ENCODE measurements around the gene CD6.

CD6 gene

GRCh38 chr11:61049859-61050258 lies 78.4 kb downstream of the CD6 start:
- Histone ChIP-seq H3K4me1 (ENCODE audit: control insufficient read depth in 1 of 2, insufficient read depth in 2 of 2, low read length in 2 of 2) (no peaks in the 10 kb centered on the region), H3K9me3 (ENCODE audit: control insufficient read depth in 1 of 2, low read length in 2 of 2) (no peaks in the 10 kb centered on the region), H3K4me3 (ENCODE audit: low read depth in 1 of 2, low read length in 2 of 2) (no peak overlapping the region), H3K27ac (ENCODE audit: low read depth, low read length) (no peak overlapping the region), H3K9ac (ENCODE audit: low read depth in 1 of 2, low read length in 2 of 2) (no peak overlapping the region), H3K36me3 (ENCODE audit: control insufficient read depth in 1 of 2, insufficient read depth in 2 of 2, low read length in 2 of 2) (no peaks in the 10 kb centered on the region), H3K27me3 (ENCODE audit: control insufficient read depth in 1 of 2, insufficient read depth in 2 of 2, low read length in 2 of 2) (peaks cover 0 to 10% of the 10 kb centered on the region in 2 donors)

- Histone ChIP-seq H3K4me3 (ENCODE audit: low read depth in 1 of 2, low read length in 2 of 2) (no peak overlapping the region), H3K9ac (ENCODE audit: low read depth in 1 of 2, low read length in 2 of 2) (no peak overlapping the region), H3K4me1 (ENCODE audit: control insufficient read depth in 1 of 2, insufficient read depth in 2 of 2, low read length in 2 of 2) (no peaks in the 10 kb centered on the region), H3K9me3 (ENCODE audit: control insufficient read depth in 1 of 2, low read length in 2 of 2) (no peaks in the 10 kb centered on the region), H3K27ac (ENCODE audit: low read depth, low read length) (no peak overlapping the region), H3K27me3 (ENCODE audit: control insufficient read depth in 1 of 2, insufficient read depth in 2 of 2, low read length in 2 of 2) (peaks cover 0 to 10% of the 10 kb centered on the region in 2 donors), H3K36me3 (ENCODE audit: control insufficient read depth in 1 of 2, insufficient read depth in 2 of 2, low read length in 2 of 2) (no peaks in the 10 kb centered on the region)
These were observed 80.9 kb downstream of the CD6 start for GRCh38 chr11:61052182-61052972.

GRCh38 chr11:61053191-61053590 lies 81.7 kb downstream of the CD6 start:
- no peak overlapping the region for H3K27ac ChIP-seq (ENCODE audit: low read depth, low read length)
- H3K4me1 ChIP-seq (ENCODE audit: control insufficient read depth in 1 of 2, insufficient read depth in 2 of 2, low read length in 2 of 2), result no peaks in the 10 kb centered on the region
- H3K27me3 ChIP-seq (ENCODE audit: control insufficient read depth in 1 of 2, insufficient read depth in 2 of 2, low read length in 2 of 2), result peaks cover 0 to 7% of the 10 kb centered on the region in 2 donors
- no peaks in the 10 kb centered on the region for H3K9me3 ChIP-seq (ENCODE audit: control insufficient read depth in 1 of 2, low read length in 2 of 2)
- H3K4me3 ChIP-seq (ENCODE audit: low read depth in 1 of 2, low read length in 2 of 2), result no peak overlapping the region
- H3K36me3 ChIP-seq (ENCODE audit: control insufficient read depth in 1 of 2, insufficient read depth in 2 of 2, low read length in 2 of 2), result no peaks in the 10 kb centered on the region
- no peak overlapping the region for H3K9ac ChIP-seq (ENCODE audit: low read depth in 1 of 2, low read length in 2 of 2)

- Histone ChIP-seq H3K4me3 (ENCODE audit: low read depth in 1 of 2, low read length in 2 of 2) (no peak overlapping the region), H3K4me1 (ENCODE audit: control insufficient read depth in 1 of 2, insufficient read depth in 2 of 2, low read length in 2 of 2) (no peaks in the 10 kb centered on the region), H3K36me3 (ENCODE audit: control insufficient read depth in 1 of 2, insufficient read depth in 2 of 2, low read length in 2 of 2) (no peaks in the 10 kb centered on the region), H3K9ac (ENCODE audit: low read depth in 1 of 2, low read length in 2 of 2) (no peak overlapping the region), H3K27me3 (ENCODE audit: control insufficient read depth in 1 of 2, insufficient read depth in 2 of 2, low read length in 2 of 2) (no peaks in the 10 kb centered on the region), H3K9me3 (ENCODE audit: control insufficient read depth in 1 of 2, low read length in 2 of 2) (no peaks in the 10 kb centered on the region), H3K27ac (ENCODE audit: low read depth, low read length) (no peak overlapping the region)
These were observed 83.0 kb downstream of the CD6 start for GRCh38 chr11:61054513-61054912.

GRCh38 chr11:61054927-61055562 lies 83.6 kb downstream of the CD6 start:
- Histone ChIP-seq H3K9me3 (ENCODE audit: control insufficient read depth in 1 of 2, low read length in 2 of 2) (no peaks in the 10 kb centered on the region), H3K27me3 (ENCODE audit: control insufficient read depth in 1 of 2, insufficient read depth in 2 of 2, low read length in 2 of 2) (no peaks in the 10 kb centered on the region), H3K4me3 (ENCODE audit: low read depth in 1 of 2, low read length in 2 of 2) (no peak overlapping the region), H3K9ac (ENCODE audit: low read depth in 1 of 2, low read length in 2 of 2) (no peak overlapping the region), H3K27ac (ENCODE audit: low read depth, low read length) (no peak overlapping the region), H3K36me3 (ENCODE audit: control insufficient read depth in 1 of 2, insufficient read depth in 2 of 2, low read length in 2 of 2) (no peaks in the 10 kb centered on the region), H3K4me1 (ENCODE audit: control insufficient read depth in 1 of 2, insufficient read depth in 2 of 2, low read length in 2 of 2) (no peaks in the 10 kb centered on the region)

GRCh38 chr11:61055776-61056175 lies 84.3 kb downstream of the CD6 start:
- Histone ChIP-seq H3K27me3 (ENCODE audit: control insufficient read depth in 1 of 2, insufficient read depth in 2 of 2, low read length in 2 of 2) (no peaks in the 10 kb centered on the region), H3K9me3 (ENCODE audit: control insufficient read depth in 1 of 2, low read length in 2 of 2) (no peaks in the 10 kb centered on the region), H3K9ac (ENCODE audit: low read depth in 1 of 2, low read length in 2 of 2) (no peak overlapping the region), H3K36me3 (ENCODE audit: control insufficient read depth in 1 of 2, insufficient read depth in 2 of 2, low read length in 2 of 2) (no peaks in the 10 kb centered on the region), H3K4me3 (ENCODE audit: low read depth in 1 of 2, low read length in 2 of 2) (no peak overlapping the region), H3K27ac (ENCODE audit: low read depth, low read length) (no peak overlapping the region), H3K4me1 (ENCODE audit: control insufficient read depth in 1 of 2, insufficient read depth in 2 of 2, low read length in 2 of 2) (no peaks in the 10 kb centered on the region)

GRCh38 chr11:61056571-61056970 lies 85.1 kb downstream of the CD6 start:
- no peak overlapping the region for H3K4me3 ChIP-seq (ENCODE audit: low read depth in 1 of 2, low read length in 2 of 2)

GRCh38 chr11:61056981-61057380 lies 85.5 kb downstream of the CD6 start:
- H3K9me3 ChIP-seq (ENCODE audit: control insufficient read depth in 1 of 2, low read length in 2 of 2), result no peaks in the 10 kb centered on the region
- no peaks in the 10 kb centered on the region for H3K27me3 ChIP-seq (ENCODE audit: control insufficient read depth in 1 of 2, insufficient read depth in 2 of 2, low read length in 2 of 2)

More at GRCh38 chr11:61056571-61056970, 85.1 kb downstream of the CD6 start:
- no peak overlapping the region for H3K9ac ChIP-seq (ENCODE audit: low read depth in 1 of 2, low read length in 2 of 2)
- H3K9me3 ChIP-seq (ENCODE audit: control insufficient read depth in 1 of 2, low read length in 2 of 2), result no peaks in the 10 kb centered on the region
- H3K36me3 ChIP-seq (ENCODE audit: control insufficient read depth in 1 of 2, insufficient read depth in 2 of 2, low read length in 2 of 2), result no peaks in the 10 kb centered on the region
- H3K27ac ChIP-seq (ENCODE audit: low read depth, low read length), result no peak overlapping the region
- H3K27me3 ChIP-seq (ENCODE audit: control insufficient read depth in 1 of 2, insufficient read depth in 2 of 2, low read length in 2 of 2), result no peaks in the 10 kb centered on the region
- H3K4me1 ChIP-seq (ENCODE audit: control insufficient read depth in 1 of 2, insufficient read depth in 2 of 2, low read length in 2 of 2), result no peaks in the 10 kb centered on the region

GRCh38 chr11:61057615-61058014 lies 86.1 kb downstream of the CD6 start:
- Histone ChIP-seq H3K27me3 (ENCODE audit: control insufficient read depth in 1 of 2, insufficient read depth in 2 of 2, low read length in 2 of 2) (no peaks in the 10 kb centered on the region), H3K4me1 (ENCODE audit: control insufficient read depth in 1 of 2, insufficient read depth in 2 of 2, low read length in 2 of 2) (no peaks in the 10 kb centered on the region), H3K27ac (ENCODE audit: low read depth, low read length) (no peak overlapping the region), H3K4me3 (ENCODE audit: low read depth in 1 of 2, low read length in 2 of 2) (no peak overlapping the region), H3K9me3 (ENCODE audit: control insufficient read depth in 1 of 2, low read length in 2 of 2) (no peaks in the 10 kb centered on the region), H3K36me3 (ENCODE audit: control insufficient read depth in 1 of 2, insufficient read depth in 2 of 2, low read length in 2 of 2) (no peaks in the 10 kb centered on the region), H3K9ac (ENCODE audit: low read depth in 1 of 2, low read length in 2 of 2) (no peak overlapping the region)

More at GRCh38 chr11:61056981-61057380, 85.5 kb downstream of the CD6 start:
- no peak overlapping the region for H3K4me3 ChIP-seq (ENCODE audit: low read depth in 1 of 2, low read length in 2 of 2)
- H3K9ac ChIP-seq (ENCODE audit: low read depth in 1 of 2, low read length in 2 of 2), result no peak overlapping the region
- no peaks in the 10 kb centered on the region for H3K36me3 ChIP-seq (ENCODE audit: control insufficient read depth in 1 of 2, insufficient read depth in 2 of 2, low read length in 2 of 2)
- no peaks in the 10 kb centered on the region for H3K4me1 ChIP-seq (ENCODE audit: control insufficient read depth in 1 of 2, insufficient read depth in 2 of 2, low read length in 2 of 2)
- H3K27ac ChIP-seq (ENCODE audit: low read depth, low read length), result no peak overlapping the region

- no peaks in the 10 kb centered on the region for H3K27me3 ChIP-seq (ENCODE audit: control insufficient read depth in 1 of 2, insufficient read depth in 2 of 2, low read length in 2 of 2)
- no peak overlapping the region for H3K9ac ChIP-seq (ENCODE audit: low read depth in 1 of 2, low read length in 2 of 2)
- no peaks in the 10 kb centered on the region for H3K9me3 ChIP-seq (ENCODE audit: control insufficient read depth in 1 of 2, low read length in 2 of 2)
- H3K4me3 ChIP-seq (ENCODE audit: low read depth in 1 of 2, low read length in 2 of 2), result no peak overlapping the region
- no peaks in the 10 kb centered on the region for H3K36me3 ChIP-seq (ENCODE audit: control insufficient read depth in 1 of 2, insufficient read depth in 2 of 2, low read length in 2 of 2)
- H3K4me1 ChIP-seq (ENCODE audit: control insufficient read depth in 1 of 2, insufficient read depth in 2 of 2, low read length in 2 of 2), result no peaks in the 10 kb centered on the region
- no peak overlapping the region for H3K27ac ChIP-seq (ENCODE audit: low read depth, low read length)
These were observed 87.2 kb downstream of the CD6 start for GRCh38 chr11:61058583-61059259.

Measured in duodenal mucosa (tissue), 2 donors.